ENCODE data around the gene MRPL42.
"Not testable (repeated sequence)": the region's sequence is repeated elsewhere in the genome, so short reads cannot be mapped to it uniquely, and the experiment has no call there.

The MRPL42 gene

DNA sequence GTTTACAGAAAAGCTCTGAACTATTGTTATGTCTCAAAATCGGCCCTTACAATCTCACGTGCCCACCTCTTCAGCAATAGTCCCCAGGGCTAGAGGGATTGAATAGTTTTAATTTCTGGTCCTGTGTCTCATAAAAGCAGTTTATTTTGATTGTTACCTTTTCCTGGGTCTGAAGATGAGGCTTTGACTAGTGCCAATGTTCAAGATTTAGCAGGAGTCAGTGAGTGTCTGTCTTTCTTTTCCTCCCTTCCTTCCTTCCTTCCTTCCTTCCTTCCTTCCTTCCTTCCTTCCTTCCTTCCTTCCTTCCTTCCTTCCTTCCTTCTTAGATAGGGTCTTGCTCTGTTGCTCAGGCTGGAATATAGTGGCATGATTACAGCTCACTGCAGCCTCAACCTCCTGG lies 80.5 kb downstream of the MRPL42 start:
- no peak for DNase-seq (ENCODE audit: low read depth)

- no peak for DNase-seq (ENCODE audit: low read depth)
Measured at GRCh38 chr12:93549174-93549573, 81.9 kb downstream of the MRPL42 start.

DNA sequence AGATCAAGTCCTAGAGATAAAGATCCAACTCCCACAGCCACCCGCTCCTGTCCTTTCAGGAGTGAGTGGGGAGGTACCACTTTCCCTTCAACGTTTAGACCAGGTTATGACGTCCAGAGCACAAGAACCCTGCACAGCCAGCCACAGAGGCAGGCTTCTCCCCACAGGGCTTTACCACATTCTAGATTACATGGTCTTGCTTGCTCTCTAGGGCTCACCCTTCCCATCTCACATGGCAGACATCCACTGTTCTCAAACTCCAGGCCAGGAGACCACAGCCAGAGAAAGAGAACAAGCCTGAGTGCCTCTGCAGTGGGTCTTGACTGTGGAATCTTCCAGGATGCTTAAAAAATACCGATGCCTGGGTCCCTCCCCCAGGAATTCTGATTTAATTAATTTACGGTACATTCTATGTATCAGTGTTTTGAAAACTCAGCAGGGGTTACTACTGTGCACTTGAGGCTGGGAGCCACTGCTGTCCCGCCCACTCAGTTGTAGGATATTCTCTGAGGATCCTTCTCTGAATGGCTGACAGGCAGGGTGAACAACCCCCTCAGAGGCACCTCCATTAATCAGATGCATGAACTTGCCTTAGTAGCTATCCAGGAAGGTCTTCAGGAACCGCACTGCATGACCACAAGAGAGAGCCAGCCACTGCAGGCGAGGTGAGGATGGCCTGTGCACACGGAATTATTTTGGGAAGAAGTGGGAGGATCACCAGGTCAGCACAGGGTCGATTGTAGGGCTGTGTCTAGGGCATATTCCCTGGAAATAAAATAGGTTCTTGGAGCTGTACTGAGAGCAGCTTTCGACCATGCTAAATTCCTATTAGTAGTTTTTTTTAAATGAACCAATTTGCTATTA lies 83.7 kb downstream of the MRPL42 start:
- no peak for DNase-seq (ENCODE audit: low read depth)

DNA sequence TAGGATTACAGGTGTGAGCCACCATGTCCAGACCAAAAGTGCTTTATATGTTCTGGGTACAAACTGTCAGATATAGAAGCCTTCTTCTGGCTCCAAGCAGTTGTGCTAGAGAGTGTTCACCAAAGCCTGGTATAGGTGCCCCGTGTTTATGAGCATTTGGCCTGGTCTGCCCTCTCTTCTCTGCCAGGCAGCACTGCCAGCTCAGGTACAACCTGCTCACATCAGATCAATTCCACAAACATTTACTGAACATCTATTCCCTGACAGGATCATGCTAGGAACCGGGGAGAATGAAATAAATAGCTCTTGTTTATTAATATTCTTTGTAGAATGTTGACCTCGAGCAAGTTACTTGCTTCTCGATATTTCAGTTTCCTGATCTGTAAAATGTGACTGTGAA lies 85.1 kb downstream of the MRPL42 start:
- no peak for DNase-seq (ENCODE audit: low read depth)

GRCh38 chr12:93557879-93558278 lies 90.6 kb downstream of the MRPL42 start:
- DNase-seq (ENCODE audit: low read depth): not testable (repeated sequence)

DNA sequence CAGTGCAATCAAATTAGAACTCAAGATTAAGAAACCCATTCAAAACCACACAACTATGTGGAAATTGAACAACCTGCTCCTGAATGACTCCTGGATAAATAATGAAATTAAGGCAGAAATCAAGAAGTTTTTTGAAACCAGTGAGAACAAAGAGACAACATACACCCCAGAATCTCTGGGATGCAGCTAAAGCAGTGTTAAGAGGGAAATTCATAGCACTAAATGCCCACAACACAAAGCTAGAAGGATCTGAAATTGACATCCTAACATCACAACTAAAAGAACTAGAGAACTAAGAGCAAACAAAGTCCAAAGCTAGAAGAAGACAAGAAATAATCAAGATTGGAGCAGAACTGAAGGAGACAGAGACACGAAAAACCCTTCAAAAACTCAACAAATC lies 91.4 kb downstream of the MRPL42 start:
- DNase-seq (ENCODE audit: low read depth): not testable (repeated sequence)

DNA sequence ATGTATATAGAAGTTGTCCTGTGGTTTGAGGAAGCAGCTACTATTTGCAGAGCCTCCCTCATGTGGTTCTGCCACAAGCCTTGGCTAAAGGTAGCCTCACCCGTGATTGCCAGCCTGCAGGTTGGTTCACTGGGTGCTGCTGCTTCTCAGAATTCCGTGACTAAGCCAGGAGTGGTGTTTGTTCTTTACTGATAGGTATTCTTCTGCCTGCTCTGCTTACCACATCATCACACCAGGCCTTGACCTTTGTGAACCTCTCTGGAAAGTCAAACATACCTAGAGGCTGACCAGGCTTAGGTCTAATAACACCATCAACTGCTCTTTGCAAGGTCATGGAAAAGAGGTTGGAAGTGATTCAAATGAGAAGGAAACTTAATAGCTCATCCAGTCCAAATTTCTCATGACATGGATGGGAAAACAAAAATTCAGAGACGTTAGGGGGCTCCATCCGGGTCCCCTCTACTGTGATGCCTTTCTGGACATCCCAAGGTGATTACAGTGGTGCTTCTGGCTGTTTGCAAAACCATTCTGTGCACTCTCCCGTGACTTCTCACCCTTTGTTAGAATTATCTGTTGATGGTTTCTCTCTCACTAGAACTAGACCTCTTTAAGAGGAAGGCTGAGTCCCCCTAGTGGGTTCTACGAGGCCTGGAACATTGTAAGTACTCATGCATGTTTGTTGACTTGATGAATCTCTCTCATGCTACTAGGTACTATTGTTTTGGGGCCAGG lies 96.7 kb downstream of the MRPL42 start:
- peak; percentile 42 for DNase-seq (ENCODE audit: low read depth)

GRCh38 chr12:93565760-93566159 lies 98.4 kb downstream of the MRPL42 start:
- DNase-seq (ENCODE audit: low read depth): no peak

Measured in ELR (cell line).